K562 (cell line): ENCODE results near the gene SLCO2A1. TPM values are rescaled to one million over a fixed set of nuclear protein-coding genes. Genes with fewer than 3 reads are reported as not detected.

Experiments used
- ARHGAP35 ChIP-seq: fragments of 450-650 bp; IDR thresholded peaks from 2 replicates; pipeline ENCODE4 v1.6.1; 2018; ENCODE audit not compliant: partially characterized antibody
- CREB1 ChIP-seq, 2 experiments: sonication (generic) in 1 of 2; formaldehyde crosslinking in 1 of 2; IDR thresholded peaks; 2 replicates each; pipeline versions ENCODE4 v1.6.1 to v1.8.0; 2012 to 2022; ENCODE audit warnings: inconsistent platforms in 1 of 2, mild to moderate bottlenecking in 1 of 2, missing genetic modification reagents in 1 of 2, moderate library complexity in 1 of 2
- DACH1 ChIP-seq: fragments of 450-650 bp; IDR thresholded peaks from 2 replicates; pipeline ENCODE4 v1.6.1; 2018; ENCODE audit not compliant: partially characterized antibody
- HNRNPUL1 ChIP-seq: fragments of 200-400 bp; formaldehyde crosslinking; IDR thresholded peaks from 2 replicates; pipeline ENCODE4 v1.6.1; 2017; ENCODE audit warnings: low read length
- MYC ChIP-seq, 2 experiments: fragments of 250-450 bp in 1 of 2; sonication (Bioruptor Pico) in 1 of 2; IDR thresholded peaks; 2 replicates each; pipeline versions ENCODE4 v1.5.1 to v1.6.1; 2012 to 2021; ENCODE audit warnings: low read depth in 2 of 2, borderline replicate concordance in 1 of 2, improper control_type of control experiment in 1 of 2, low read length in 1 of 2, mild to moderate bottlenecking in 1 of 2, moderate library complexity in 1 of 2
- PTBP1 ChIP-seq: fragments of 200-400 bp; formaldehyde crosslinking; IDR thresholded peaks from 2 replicates; pipeline ENCODE4 v1.6.1; 2017; ENCODE audit warnings: low read depth, low read length
- RAD51 ChIP-seq: fragments of 450-650 bp; IDR thresholded peaks from 2 replicates; pipeline ENCODE4 v1.7.1; 2016; ENCODE audit warnings: low read depth, mild to moderate bottlenecking, borderline replicate concordance
- REST ChIP-seq, 2 experiments: fragments of 450-650 bp; formaldehyde crosslinking in 1 of 2; IDR thresholded peaks; 2 replicates each; pipeline versions ENCODE4 v1.4.0 to v1.6.1; 2014 to 2020; ENCODE audit warnings: mild to moderate bottlenecking in 2 of 2, borderline replicate concordance in 1 of 2, low read depth in 1 of 2
- SMARCA5 ChIP-seq: fragments of 450-650 bp; IDR thresholded peaks from 2 replicates; pipeline ENCODE4 v1.6.1; 2016
- TGIF2 ChIP-seq: sonication (generic); formaldehyde crosslinking; IDR thresholded peaks from 2 replicates; pipeline ENCODE4 v1.8.1; 2022; ENCODE audit warnings: mild to moderate bottlenecking, missing genetic modification reagents, moderate library complexity
- polyA plus RNA-seq, 8 experiments: library from polyadenylated mRNA; depleted of rRNA in 4 of 8; stranded (reverse) in 5 of 8; unstranded in 3 of 8; fragments of >200 nt; fragmentation: Nextera tagmentation in 2 of 8; fragmentation: Illumina TruSeq in 1 of 8; extraction: Ambion mirVana in 2 of 8; extraction: Trizol in 1 of 8; gene quantifications; 2 replicates each; pipeline versions ENCODE4 v1.2.1 to v1.2.3, GENCODE V29; 2011 to 2014; ENCODE audit warnings: inconsistent platforms in 1 of 8, missing spikeins in 1 of 8
- total RNA-seq, 7 experiments: library from RNA; depleted of rRNA in 6 of 7; stranded (reverse); fragments of >200 nt in 6 of 7; fragmentation: Illumina TruSeq in 2 of 7; extraction: Trizol in 2 of 7; gene quantifications; 2 replicates each; pipeline versions ENCODE4 v1.2.1 to v1.2.3, GENCODE V29; 2011 to 2021; ENCODE audit warnings: low replicate concordance in 1 of 7
- TF ChIP-seq, protein P1 (sequence below): sonication (generic); formaldehyde crosslinking; IDR thresholded peaks from 2 replicates; pipeline ENCODE4 v1.8.1; 2022; ENCODE audit warnings: missing genetic modification reagents

Gene SLCO2A1
- total and polyA plus RNA-seq, 9 of the 15 experiments (the other 6 are each of a cell fraction or from before 2014, with no cell fraction given), result 0.16 to 1.0 TPM; not detected in 7

GRCh38 chr3:134055661-134056060, 25.9 kb upstream of the SLCO2A1 start (continued):
- TF ChIP-seq CREB1 (IDR thresholded peaks at IDR 0.05), result no peak
- TF ChIP-seq CREB1 (CRISPR knock-in tag; IDR thresholded peaks at IDR 0.05), result no peak
- TF ChIP-seq REST (IDR thresholded peaks at IDR 0.05; ENCODE audit: borderline replicate concordance), result no peak
- no peak for TF ChIP-seq REST (CRISPR knock-in tag; IDR thresholded peaks at IDR 0.05; ENCODE audit: low read depth)
- TF ChIP-seq TGIF2 (CRISPR knock-in tag), result no peak
- no peak for TF ChIP-seq ARHGAP35
- no peak for TF ChIP-seq MYC (IDR thresholded peaks at IDR 0.05; ENCODE audit: low read depth, low read length)
- TF ChIP-seq MYC (CRISPR knock-in tag; IDR thresholded peaks at IDR 0.05; ENCODE audit: borderline replicate concordance, low read depth), result no peak
- no peak for TF ChIP-seq DACH1
- no peak for TF ChIP-seq HNRNPUL1
- no peak for TF ChIP-seq RAD51
- TF ChIP-seq, protein P1, sequence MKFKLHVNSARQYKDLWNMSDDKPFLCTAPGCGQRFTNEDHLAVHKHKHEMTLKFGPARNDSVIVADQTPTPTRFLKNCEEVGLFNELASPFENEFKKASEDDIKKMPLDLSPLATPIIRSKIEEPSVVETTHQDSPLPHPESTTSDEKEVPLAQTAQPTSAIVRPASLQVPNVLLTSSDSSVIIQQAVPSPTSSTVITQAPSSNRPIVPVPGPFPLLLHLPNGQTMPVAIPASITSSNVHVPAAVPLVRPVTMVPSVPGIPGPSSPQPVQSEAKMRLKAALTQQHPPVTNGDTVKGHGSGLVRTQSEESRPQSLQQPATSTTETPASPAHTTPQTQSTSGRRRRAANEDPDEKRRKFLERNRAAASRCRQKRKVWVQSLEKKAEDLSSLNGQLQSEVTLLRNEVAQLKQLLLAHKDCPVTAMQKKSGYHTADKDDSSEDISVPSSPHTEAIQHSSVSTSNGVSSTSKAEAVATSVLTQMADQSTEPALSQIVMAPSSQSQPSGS (CRISPR knock-in tag), result no peak
- TF ChIP-seq SMARCA5, result no peak
- no peak for TF ChIP-seq PTBP1
